ENCODE data around the gene MGMT. TPM values are rescaled to one million over a fixed set of nuclear protein-coding genes. Genes with fewer than 3 reads are reported as not detected.

MGMT gene
- total and polyA plus RNA-seq, 2 experiments from 2014 or later = 19.3 to 21.9 TPM

DNA sequence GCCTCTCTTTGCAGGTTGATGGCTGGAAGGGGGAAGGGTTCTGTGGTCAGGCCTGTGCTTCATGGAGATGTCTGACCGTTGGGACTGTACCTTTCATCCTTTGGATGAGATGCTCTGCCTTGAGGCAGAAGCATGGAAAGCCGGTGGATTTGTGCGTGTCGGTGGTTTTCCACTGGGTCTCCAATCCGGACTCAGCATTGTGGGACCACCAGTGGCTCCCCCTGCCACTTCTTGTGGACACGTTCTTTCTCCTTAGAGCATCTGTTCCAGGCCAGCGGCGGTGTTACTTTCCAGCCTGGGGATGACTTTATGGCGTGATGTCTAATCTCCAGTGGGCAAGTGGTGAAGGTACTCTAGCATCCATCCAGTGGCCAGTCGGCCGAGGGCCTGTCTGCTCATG lies 178.4 kb downstream of the MGMT start (continued):
- TF ChIP-seq, protein P1, sequence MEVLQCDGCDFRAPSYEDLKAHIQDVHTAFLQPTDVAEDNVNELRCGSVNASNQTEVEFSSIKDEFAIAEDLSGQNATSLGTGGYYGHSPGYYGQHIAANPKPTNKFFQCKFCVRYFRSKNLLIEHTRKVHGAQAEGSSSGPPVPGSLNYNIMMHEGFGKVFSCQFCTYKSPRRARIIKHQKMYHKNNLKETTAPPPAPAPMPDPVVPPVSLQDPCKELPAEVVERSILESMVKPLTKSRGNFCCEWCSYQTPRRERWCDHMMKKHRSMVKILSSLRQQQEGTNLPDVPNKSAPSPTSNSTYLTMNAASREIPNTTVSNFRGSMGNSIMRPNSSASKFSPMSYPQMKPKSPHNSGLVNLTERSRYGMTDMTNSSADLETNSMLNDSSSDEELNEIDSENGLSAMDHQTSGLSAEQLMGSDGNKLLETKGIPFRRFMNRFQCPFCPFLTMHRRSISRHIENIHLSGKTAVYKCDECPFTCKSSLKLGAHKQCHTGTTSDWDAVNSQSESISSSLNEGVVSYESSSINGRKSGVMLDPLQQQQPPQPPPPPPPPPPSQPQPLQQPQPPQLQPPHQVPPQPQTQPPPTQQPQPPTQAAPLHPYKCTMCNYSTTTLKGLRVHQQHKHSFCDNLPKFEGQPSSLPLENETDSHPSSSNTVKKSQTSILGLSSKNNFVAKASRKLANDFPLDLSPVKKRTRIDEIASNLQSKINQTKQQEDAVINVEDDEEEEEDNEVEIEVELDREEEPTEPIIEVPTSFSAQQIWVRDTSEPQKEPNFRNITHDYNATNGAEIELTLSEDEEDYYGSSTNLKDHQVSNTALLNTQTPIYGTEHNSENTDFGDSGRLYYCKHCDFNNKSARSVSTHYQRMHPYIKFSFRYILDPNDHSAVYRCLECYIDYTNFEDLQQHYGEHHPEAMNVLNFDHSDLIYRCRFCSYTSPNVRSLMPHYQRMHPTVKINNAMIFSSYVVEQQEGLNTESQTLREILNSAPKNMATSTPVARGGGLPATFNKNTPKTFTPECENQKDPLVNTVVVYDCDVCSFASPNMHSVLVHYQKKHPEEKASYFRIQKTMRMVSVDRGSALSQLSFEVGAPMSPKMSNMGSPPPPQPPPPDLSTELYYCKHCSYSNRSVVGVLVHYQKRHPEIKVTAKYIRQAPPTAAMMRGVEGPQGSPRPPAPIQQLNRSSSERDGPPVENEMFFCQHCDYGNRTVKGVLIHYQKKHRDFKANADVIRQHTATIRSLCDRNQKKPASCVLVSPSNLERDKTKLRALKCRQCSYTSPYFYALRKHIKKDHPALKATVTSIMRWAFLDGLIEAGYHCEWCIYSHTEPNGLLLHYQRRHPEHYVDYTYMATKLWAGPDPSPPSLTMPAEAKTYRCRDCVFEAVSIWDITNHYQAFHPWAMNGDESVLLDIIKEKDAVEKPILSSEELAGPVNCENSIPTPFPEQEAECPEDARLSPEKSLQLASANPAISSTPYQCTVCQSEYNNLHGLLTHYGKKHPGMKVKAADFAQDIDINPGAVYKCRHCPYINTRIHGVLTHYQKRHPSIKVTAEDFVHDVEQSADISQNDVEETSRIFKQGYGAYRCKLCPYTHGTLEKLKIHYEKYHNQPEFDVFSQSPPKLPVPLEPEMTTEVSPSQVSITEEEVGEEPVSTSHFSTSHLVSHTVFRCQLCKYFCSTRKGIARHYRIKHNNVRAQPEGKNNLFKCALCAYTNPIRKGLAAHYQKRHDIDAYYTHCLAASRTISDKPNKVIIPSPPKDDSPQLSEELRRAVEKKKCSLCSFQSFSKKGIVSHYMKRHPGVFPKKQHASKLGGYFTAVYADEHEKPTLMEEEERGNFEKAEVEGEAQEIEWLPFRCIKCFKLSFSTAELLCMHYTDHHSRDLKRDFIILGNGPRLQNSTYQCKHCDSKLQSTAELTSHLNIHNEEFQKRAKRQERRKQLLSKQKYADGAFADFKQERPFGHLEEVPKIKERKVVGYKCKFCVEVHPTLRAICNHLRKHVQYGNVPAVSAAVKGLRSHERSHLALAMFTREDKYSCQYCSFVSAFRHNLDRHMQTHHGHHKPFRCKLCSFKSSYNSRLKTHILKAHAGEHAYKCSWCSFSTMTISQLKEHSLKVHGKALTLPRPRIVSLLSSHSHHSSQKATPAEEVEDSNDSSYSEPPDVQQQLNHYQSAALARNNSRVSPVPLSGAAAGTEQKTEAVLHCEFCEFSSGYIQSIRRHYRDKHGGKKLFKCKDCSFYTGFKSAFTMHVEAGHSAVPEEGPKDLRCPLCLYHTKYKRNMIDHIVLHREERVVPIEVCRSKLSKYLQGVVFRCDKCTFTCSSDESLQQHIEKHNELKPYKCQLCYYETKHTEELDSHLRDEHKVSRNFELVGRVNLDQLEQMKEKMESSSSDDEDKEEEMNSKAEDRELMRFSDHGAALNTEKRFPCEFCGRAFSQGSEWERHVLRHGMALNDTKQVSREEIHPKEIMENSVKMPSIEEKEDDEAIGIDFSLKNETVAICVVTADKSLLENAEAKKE (CRISPR knock-in tag; IDR thresholded peaks at IDR 0.05) = no peak

DNA sequence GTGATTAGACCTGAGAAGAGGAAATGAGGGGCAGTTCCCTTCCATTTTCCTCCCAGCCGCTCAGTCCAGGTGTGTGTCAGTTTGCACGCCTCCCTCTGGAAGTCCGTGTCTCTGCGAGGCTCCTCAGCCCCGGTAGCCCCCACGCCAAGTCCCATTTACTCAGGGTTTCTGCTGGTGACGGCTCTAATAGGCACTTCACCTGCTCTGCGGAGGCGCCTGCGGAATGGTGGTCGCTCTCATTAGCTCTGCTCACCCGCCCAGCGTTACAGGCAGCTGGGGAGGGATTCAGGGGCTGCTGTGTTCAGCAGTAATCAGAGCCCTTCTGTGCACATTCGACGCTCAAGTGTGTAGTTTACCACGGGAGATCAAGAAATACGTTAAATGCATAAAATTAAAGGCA lies 179.9 kb downstream of the MGMT start:
- Histone ChIP-seq H3K27ac (ENCODE audit: low read depth) (no peak overlapping the region), H3K4me3 (no peak overlapping the region), H3F3A (replicated peaks; ENCODE audit: low read depth) (no peaks in the 10 kb centered on the region), H2AFZ (no peak overlapping the region), H3K4me1 (ENCODE audit: insufficient read depth) (no peaks in the 10 kb centered on the region), H4K20me1 (replicated peaks; ENCODE audit: insufficient read depth) (no peaks in the 10 kb centered on the region), H3K4me2 (no peak overlapping the region), H3K27me3 (ENCODE audit: insufficient read depth) (no peaks in the 10 kb centered on the region), H3K79me2 (replicated peaks; ENCODE audit: insufficient read depth) (no peaks in the 10 kb centered on the region), H3K9me2 (ENCODE audit: insufficient read depth) (no peaks in the 10 kb centered on the region), H3K36me3 (ENCODE audit: insufficient read depth) (no peaks in the 10 kb centered on the region; the same call in 1 of the 2 replicates)
- H3K4me3 Mint-ChIP-seq = no peak overlapping the region
- no peak for TF ChIP-seq EZH2phosphoT487 (IDR thresholded peaks at IDR 0.05; ENCODE audit: unreplicated experiment)
- TF ChIP-seq, protein P2, sequence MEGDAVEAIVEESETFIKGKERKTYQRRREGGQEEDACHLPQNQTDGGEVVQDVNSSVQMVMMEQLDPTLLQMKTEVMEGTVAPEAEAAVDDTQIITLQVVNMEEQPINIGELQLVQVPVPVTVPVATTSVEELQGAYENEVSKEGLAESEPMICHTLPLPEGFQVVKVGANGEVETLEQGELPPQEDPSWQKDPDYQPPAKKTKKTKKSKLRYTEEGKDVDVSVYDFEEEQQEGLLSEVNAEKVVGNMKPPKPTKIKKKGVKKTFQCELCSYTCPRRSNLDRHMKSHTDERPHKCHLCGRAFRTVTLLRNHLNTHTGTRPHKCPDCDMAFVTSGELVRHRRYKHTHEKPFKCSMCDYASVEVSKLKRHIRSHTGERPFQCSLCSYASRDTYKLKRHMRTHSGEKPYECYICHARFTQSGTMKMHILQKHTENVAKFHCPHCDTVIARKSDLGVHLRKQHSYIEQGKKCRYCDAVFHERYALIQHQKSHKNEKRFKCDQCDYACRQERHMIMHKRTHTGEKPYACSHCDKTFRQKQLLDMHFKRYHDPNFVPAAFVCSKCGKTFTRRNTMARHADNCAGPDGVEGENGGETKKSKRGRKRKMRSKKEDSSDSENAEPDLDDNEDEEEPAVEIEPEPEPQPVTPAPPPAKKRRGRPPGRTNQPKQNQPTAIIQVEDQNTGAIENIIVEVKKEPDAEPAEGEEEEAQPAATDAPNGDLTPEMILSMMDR (conservative IDR thresholded peaks at IDR 0.05; ENCODE audit: low read depth in 2 of 2) = peak in 1 of 2 experiments; percentile 14; a peak in 1 of 4 replicates
- peak overlapping the region; percentile 59; the same call in 1 of the 2 replicates for H3K27ac Mint-ChIP-seq
- no peaks in the 10 kb centered on the region for H3K9me3 Mint-ChIP-seq
- H3K27me3 Mint-ChIP-seq (ENCODE audit: insufficient read depth, low read depth, poor library complexity) = peaks cover 5% of the 10 kb centered on the region
- peaks cover 20% of the 10 kb centered on the region for H3K4me1 Mint-ChIP-seq
- peak; percentile 39 for DNase-seq (ENCODE audit: low spot score)
- peak; percentile 75 for ATAC-seq
- no peaks in the 10 kb centered on the region; the same call in 2 of the 3 replicates for H3K36me3 Mint-ChIP-seq (ENCODE audit: low read depth)
